AG20443 (cell line): ENCODE data around the gene GIT2.
"Not testable (repeated sequence)": the region's sequence is repeated elsewhere in the genome, so short reads cannot be mapped to it uniquely, and the experiment has no call there.

Experiments used
- DNase-seq: peaks from one replicate; pipeline ENCODE4 v3.0.0; 2012; ENCODE audit warnings: low spot score, mixed read lengths

Gene GIT2

DNA sequence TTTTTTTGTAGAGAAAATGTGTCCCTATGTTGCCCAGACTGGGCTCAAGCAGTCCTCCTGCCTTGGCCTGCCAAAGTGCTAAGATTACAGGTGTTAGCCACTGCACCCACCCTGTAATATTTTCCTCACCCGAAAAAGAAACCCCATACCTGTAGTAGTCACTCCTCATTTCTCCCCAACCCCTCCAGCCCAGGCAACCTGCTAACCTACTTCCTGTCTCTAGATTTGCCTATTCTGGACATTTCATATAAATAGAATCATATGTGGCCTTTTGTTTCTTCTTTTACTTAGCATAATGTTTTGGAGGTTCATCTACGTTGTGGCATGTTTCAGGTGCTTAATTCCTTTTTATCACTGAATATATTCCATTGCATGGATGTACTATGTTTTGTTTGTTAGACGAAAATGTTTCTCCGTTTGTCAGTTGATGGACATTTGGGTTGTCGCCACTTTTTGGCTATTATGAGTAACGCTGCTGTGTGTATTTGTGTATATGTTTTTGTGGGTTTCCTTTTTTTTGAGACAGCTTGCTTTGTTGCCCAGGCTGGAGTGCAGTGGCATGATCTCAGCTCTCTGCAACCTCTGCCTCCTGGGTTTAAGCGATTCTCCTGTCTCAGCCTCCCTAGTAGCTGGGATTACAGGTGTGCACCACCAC, 9.3 kb upstream of the GIT2 start:
- no peak for DNase-seq

DNA sequence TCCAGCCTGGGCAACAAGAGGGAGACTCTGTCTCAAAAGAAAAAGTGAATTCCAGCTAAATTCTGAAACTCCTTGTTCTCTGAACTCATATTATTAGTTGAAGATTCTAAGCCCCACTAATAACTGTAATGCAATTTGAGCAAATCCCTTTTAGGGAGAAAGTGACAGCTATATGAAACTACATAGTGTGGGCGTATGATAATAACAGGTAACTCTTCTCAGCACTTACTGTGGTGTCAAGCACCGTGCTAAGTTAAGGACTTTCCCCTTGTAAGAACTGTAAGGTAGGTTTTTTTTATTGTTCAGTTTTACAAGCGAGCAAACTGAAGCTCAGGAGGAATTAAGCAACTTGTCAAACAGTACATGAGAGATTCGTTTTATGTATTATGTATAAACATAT, 8.4 kb upstream of the GIT2 start:
- no peak for DNase-seq

DNA sequence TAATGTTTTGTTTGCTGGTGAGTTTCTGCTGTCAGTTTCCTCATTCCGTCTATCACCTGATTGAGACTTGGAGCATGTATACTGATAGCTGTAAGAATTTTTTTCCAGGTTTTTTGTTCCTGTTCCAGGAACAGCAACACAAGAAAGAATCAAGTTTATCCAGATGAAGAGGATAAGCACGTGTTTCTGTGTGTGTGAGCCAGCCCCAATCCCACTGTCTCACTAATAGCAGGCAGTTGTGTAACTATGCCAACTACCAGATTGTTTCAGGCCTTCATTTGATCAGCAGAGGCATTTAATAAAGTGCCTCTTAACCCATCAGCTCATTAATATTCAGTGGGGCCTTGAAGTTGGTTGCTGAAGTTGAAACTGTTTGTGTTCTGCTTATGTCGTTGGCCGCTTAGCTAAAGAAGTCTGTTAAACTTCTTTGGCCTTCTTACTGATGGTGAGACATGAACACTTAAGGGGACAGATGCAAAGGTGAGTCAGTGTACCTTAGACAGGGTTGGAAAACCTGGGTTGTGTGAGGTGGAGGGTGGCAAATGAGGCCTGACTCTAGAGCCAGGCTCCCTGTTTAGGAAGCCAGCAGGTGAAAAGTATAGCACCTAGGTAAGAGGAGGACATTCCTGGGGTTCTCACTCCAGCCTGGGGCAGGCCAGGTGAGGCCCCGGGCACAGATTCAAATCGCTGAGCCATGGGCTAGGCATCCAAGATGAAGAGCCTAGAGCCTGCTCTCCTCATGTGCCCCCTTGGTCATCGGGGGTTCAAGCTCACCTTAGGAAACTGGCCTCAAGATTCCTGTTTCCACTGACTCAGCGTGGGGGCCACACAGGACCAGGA, 6.7 kb upstream of the GIT2 start:
- DNase-seq, result peak; percentile 41

DNA sequence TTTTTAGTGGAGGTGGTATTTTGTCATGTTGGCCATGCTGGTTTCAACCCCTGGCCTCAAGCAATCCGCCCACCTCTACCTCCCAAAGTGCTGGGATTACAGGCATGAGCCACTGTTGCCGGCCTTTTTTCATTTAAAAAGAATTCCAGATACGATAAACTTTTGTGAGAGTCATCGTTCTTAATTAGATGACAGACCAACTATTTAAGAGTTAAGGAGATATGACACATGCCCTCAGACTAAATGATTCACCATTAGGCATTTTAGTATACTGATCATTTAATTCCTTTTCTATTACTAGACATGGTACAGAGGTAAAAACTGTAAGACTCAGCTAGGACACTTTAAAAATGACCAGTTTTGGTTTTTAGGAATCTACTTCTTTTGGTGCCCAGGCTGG, 5.4 kb upstream of the GIT2 start:
- DNase-seq, result peak; percentile 61

DNA sequence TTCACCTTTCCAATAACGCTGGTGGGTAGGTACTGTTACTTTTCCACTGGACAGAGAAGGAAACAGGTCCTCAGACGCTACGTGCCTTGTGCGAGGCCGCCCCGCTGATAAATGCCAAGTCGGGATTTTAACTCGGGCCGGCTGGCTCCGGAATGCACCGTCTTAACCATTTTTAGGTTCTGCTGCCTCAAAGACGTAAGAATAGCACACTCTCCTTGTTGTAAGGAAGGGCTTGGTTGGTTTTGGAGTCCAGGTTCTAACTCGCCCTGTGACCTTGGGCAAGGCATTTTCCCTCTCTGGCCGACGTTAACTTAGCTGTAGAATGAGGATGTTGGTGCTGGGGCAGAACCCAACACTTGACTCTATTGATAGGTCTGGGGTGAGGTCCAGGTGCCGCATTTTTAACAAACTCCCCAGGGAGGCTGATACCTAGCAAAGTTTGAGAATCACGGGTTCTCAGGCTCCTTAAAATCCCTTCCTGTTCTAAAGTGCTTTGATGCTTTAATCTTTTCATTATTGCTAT, 3.9 kb upstream of the GIT2 start:
- peak; percentile 43 for DNase-seq

DNA sequence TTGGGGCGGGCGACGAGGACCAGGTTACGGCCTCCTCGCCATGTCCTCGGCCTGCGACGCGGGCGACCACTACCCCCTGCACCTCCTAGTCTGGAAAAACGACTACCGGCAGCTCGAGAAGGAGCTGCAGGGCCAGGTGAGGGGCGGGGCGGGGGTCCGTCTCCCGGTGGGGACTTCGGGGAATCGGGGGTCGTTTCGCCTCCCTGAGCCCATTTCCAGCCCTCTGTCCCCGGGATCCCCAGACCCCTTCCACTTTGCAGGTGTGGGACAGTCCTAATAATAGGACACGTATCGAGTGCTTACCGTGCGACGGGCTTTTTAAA, 3.4 kb upstream of the GIT2 start:
- DNase-seq, result no peak

DNA sequence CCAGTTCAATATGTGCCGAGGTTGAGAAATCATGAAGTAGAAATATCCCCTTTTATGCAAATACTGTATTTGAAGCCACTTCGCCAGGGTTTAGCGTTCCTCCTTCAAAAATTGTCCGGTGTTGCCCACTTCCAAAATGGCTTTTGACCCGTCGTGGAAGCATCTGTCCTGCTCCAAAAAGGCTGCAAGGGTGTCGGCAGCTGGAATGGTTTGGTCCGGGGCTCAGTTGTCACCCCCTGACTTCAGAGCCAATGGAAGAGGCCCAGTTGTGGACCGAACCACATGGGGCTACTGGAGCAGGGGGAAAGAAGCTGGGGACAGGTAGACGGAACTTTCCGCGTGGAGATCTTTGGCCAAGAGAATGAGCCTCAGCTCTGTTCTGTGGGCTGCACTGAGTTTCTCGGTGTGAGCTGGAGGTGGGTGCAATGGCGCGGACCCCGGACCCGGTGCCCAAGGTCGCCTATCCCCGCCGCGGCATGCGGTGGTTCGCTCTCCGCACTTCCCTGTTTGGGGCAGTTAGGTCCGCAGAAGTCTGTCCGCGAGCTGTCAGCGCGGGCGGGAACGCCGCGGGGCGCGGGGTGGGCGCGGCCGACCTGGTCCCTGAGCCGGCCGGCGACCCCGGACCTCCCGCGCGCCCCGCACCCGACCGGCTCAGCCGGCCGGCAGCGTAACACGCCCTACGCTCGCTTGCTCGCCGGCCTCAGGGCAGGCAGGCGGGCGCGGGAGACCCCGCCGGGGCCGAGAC, 2.9 kb upstream of the GIT2 start, which contains the start of gene ANKRD13A:
Gene ANKRD13A (plus strand): TSS at position 527 of the 745 bp plus-strand sequence. CDS start 259 bp downstream, outside the sequence.
- peak; percentile 93 for DNase-seq

DNA sequence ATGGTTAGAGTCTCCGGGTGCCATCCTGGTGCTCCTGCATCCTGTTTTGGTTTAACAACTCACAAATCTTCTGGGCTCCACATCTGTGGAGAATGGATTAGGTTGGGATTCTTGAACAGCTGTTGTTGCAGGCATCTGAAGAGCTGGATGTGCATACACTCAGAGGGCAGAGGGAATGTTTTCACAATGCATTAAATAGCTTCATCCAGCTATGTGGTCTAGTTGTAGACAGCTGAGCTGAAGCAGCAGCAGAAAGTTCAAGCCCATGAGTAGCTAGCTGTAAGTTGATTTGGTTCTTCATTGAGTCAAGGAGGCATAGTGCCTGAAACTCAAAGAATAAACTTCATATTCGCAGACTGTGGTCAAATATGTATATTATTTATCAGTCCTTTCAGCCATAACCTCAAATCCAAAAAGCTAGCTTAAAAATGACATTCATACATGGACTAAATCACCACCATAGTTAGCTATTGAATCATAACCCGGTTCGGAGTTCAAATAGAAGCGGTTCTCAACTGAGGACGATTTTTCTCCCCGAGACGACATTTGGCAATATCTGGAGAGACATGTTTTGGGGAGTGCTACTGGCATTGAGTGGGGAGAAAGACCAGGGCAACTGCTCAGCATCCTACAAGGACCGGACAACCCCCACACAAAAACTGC, 2.2 kb upstream of the GIT2 start:
- no peak for DNase-seq

DNA sequence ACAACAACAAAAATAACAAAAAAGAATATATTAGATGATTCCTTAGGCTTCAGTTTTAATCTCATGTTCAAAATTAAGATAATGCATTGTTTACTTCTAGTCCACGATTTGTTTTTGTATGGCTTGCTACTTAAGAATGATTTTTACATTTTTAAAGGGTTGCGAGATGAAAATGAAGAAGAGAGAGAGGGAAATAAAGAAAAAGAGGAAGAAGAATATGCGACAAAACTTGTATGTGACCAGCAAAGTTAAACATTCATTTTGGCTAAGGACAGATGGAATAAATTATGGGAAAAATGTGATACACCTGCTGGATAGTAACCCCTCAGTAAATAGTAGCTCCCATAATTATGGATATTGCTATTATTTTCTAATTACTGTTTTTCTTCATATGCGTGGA, 1.2 kb upstream of the GIT2 start:
- DNase-seq, result no peak

DNA sequence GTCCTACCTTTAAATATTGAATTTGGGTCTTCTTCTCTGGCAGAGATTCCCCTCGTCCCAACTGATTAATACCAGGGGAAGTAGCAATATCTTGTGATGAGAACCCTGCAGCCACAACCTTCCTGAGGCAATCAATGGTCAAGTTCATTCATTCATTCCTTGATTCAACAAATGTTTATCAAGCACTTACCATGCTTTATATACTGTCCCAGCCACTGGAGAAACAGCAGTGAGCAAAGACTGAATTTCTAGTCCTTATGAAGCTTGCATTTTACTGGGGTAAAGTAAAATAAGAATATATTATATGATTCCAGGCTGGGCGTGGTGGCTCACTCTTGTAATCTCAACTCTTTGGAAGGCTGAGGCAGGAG, 300 bp upstream of the GIT2 start:
- DNase-seq, result no peak

DNA sequence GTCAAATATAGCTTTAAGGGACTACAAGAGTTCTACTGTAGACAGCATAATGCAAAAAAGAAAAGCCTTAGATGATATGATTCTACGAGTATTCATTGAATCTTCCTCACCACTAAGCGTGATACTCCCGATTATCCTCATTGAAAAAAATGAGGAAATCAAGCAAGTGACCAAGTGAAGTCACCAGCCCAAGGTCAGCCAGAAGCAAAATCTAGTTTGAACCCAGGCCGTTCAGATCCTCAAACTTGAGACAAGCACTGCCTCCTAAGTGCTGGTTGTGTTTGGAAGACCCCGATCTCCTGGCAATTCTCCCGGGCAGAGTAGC, 845 bp downstream of the GIT2 start:
- no peak for DNase-seq

DNA sequence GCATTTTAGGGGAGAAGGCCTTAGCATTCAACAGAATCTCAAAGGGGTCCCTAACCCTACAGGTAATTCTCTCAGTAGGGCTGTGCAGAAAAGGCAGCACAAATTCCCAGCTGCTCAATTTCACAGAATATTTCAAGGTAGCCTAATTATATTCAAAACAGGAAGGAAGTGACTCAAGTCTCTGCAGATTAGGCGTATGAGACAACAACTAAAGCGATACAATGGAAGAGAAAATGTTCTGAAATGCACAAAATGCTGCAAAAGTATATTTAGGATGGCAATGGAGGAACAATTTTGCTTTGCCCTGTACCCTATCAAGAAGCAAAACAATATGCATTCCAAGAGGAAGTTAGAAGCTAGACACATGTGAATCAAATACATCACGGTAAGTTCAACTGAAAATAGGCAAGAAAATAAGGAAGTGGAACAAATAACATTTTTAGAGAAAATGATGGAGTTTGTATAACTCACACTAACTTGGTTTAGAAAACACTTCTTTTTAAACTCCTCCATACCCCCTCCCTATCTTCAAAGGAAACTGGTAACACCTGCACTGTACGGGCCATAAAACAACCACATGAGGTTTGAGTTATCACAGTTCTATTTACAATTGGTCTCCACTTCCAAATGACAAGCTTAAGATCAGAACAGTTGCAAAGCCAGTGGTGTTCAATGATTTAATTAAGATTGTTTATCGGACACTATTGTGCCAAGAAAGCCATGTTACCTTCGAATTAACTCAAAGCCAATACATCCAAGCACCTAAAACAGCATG, 1.6 kb downstream of the GIT2 start:
- DNase-seq, result no peak

DNA sequence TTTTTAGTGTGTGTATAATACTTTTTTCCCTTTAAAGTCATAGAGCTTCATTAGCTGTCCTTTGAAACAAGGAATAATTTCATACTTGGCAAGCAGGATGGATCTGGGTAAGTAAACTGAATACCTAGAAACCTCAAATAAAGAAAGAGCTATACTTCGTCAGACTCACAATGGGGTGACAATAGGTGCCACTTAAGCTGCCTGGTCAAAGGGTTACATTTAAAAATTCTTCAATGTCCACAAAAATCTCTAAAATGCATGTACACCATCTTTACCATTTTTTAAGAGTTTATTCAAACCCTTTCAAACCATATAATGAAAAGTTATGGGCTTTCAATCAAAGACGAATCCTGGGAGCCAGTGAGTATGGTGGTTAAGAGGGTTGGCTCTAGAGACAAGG, 3.1 kb downstream of the GIT2 start:
- DNase-seq, result no peak

DNA sequence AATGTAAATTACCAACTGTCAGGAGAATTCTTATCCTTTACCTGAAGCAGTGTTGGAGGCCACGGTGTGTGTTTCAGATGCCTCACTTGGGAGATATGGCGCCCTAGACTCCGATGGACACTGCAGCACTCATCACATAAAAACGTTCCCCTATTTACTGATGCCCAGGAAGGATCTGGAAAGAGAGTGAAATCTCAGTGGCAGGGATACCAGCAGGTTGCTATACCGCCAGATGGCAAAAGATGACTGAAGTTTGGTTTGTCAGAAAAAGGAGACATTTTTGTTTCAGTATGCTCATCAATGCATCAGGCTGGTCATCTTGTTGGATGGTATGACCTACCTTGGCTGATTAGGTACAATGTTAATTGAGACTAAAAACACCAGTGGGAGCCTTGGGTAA, 4.6 kb downstream of the GIT2 start:
- DNase-seq, result no peak

DNA sequence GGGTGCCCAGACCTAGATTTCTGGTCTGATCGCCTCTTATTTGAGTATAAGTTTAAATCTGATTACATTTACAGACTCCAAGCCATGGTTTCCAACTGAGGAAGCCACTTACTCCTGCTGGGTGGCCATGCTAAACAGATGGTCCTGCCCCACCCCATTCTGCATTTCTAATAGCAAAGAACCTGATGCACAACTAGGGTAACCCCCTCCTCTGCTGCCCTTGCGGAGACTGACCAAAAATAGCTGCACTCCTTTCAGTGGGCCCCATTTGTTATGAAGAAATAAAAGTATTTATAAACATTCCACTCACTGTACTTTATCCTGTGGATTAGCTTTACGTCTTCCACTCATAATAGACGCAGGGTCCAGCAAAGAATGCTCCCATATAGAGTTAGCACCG, 6.8 kb downstream of the GIT2 start:
- DNase-seq, result no peak

DNA sequence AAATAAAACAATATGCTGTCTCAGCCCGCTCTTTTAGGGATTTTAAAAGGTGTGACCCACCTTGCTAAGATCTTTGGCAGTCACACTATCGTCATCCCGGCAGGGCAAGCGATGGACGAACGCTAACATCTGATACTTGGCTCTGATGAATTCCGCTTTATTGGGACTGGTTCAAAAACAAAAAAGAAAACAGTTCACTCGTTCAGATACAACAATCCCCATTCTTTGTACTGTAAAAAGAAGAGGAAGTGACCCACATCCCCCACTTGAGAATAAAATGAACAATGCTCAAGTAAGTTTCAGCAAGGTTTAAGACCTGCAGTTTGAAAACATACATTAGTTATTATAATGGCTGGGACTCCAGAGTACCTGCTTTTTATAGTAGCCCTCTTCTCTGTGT, 7.3 kb downstream of the GIT2 start:
- DNase-seq, result no peak

DNA sequence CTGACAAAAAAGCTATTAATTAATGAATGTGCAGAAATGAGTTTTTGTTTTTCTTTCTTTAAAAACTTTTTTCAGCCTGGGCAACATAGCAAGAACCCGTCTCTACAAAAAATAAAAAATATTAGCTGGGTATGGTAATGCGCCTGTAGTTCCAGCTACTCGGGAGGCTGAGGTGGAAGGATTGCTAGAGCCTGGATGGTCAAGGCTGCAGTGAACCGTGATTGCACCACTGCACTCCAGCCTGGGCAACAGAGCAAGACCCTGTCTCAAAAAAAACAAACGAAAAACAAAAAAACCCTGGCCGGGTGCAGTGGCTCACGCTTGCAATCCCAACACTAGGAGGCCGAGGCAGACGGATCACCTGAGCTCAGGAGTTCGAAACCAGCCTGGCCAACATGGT, 7.9 kb downstream of the GIT2 start:
- DNase-seq, result no peak

DNA sequence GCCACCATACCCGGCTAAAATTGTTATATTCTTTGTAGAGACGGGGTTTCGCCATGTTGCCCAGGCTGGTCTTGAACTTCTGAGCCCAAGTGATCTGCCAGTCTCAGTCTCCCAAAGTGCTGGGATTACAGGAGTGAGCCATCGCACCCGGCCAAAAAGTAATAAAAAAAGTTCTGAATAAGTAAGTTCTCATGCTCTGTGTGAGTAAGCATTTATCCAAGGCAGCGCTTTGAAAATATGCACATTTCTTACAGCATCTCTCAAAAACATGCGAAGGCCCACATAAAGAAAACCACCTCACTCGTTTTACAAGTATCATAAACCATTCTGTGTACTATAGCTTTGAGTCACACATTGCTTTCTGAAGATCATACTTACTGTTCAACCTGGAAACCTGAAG, 8.6 kb downstream of the GIT2 start:
- DNase-seq, result no peak

DNA sequence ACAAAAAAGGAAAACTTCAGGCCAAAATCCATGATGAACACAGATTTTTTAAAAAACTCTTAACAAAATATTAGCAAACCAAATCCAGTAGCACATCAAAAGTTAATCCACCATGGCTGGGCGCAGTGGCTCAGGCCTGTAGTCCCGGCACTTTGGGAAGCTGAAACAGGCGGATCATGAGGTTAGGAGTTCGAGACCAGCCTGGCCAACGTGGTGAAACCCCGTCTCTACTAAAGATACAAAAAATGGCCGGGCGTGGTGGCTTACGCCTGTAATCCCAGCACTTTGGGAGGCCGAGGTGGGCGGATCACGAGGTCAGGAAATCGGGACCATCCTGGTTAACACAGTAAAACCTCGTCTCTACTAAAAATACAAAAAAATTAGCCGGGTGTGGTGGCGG, 9.9 kb downstream of the GIT2 start:
- not testable (repeated sequence) for DNase-seq

DNA sequence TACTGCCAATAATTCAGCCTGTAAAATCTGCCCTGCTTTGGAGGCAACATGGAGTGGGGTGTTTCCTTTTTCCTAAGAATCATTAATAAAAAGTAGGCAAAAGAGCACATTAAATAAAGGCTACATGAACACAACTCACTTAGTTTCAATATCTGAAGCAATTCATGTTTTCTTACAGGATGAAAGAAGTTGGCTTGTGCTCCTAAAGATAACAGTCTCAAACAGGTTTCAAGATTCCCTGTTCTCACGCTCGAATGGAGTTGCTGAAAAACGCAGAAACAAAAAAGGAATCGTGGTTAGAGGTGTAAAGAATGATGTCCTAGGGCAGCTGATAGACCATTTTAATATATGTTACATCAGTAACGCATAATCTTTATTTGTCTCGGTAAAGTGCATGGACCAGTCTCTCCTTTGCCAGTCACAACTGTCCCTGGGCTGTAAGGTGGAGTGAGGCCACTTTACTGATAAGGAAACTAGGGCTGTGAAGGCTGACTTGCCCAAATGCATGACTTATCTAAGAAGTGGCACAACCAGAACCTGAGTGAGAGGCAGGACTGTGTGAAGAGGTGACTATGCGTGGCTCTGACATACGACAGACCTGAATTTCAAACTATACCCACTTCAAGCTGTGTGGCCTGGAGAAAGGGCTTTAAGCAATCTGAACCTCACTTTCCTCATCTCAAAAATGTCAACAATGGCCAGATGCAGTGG, 12.6 kb downstream of the GIT2 start:
- no peak for DNase-seq

DNA sequence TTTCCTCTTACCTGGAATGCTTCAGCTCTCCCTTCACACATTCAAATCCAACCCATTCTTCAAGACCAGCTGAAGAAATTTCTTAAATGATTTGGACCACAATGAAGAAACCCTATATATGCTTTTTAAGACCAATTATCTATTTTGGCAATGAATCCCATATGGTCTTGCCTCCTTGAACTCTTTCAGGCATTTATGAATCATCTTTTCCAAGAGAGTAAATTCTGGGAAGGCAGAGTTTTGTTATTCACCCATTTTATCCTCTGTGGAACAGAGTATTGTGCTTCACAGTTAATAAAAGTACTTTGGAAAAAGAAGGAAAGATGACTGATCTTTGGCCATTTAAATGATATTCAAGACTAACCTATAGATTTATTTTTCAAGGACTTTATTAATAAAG, 14.0 kb downstream of the GIT2 start:
- peak; percentile 54 for DNase-seq
